K562 (cell line): ENCODE results near the gene PRPH2. TPM values are rescaled to one million over a fixed set of nuclear protein-coding genes. Genes with fewer than 3 reads are reported as not detected.

Experiments used
- ASH1L ChIP-seq: fragments of 450-650 bp; IDR thresholded peaks from 2 replicates; pipeline ENCODE4 v1.6.1; 2018; ENCODE audit warnings: borderline replicate concordance, mild to moderate bottlenecking, low read depth; ENCODE audit not compliant: partially characterized antibody
- BACH1 ChIP-seq: fragments of 200-800 bp; sonication (Bioruptor generic); IDR thresholded peaks from 2 replicates; pipeline ENCODE4 v1.6.1; 2016; ENCODE audit warnings: missing genetic modification characterization, missing compliant biosample characterization
- CHD4 ChIP-seq: fragments of 200-600 bp; sonication (generic); IDR thresholded peaks from 3 replicates; pipeline ENCODE4 v1.6.1; 2012; ENCODE audit warnings: low read depth, mild to moderate bottlenecking, mixed read lengths, low read length, inconsistent platforms; ENCODE audit not compliant: insufficient read depth, insufficient replicate concordance, poor library complexity, severe bottlenecking
- CREBBP ChIP-seq: IDR thresholded peaks from one replicate; pipeline ENCODE4 v1.6.1; 2012; ENCODE audit warnings: low read depth, mild to moderate bottlenecking, control low read depth, inconsistent platforms, low read length
- EZH2 ChIP-seq: IDR thresholded peaks from 2 replicates; pipeline ENCODE4 v1.6.1; 2012; ENCODE audit warnings: low read depth, mild to moderate bottlenecking, inconsistent platforms, low read length, borderline replicate concordance
- FOS ChIP-seq: IDR thresholded peaks from 3 replicates; pipeline ENCODE4 v1.6.1; 2011; ENCODE audit not compliant: insufficient read length; ENCODE audit errors: extremely low read depth
- IFI16 ChIP-seq: fragments of 250-450 bp; sonication (Bioruptor Pico); IDR thresholded peaks from 2 replicates; pipeline ENCODE4 v2.1.2; 2022; ENCODE audit warnings: mild to moderate bottlenecking, inconsistent platforms
- IRF1 ChIP-seq: sonication (generic); formaldehyde crosslinking; IDR thresholded peaks from 2 replicates; pipeline ENCODE4 v1.8.0; 2022; ENCODE audit warnings: missing genetic modification reagents, mild to moderate bottlenecking, borderline replicate concordance
- IRF9 ChIP-seq: fragments of 450-650 bp; IDR thresholded peaks from 2 replicates; pipeline ENCODE4 v1.6.1; 2016; ENCODE audit warnings: missing biosample characterization, missing genetic modification characterization
- KDM2B ChIP-seq: fragments of 250-450 bp; sonication (Bioruptor Pico); IDR thresholded peaks from 2 replicates; pipeline ENCODE4 v1.8.0; 2021; ENCODE audit warnings: mild to moderate bottlenecking, moderate library complexity
- KLF13 ChIP-seq: fragments of 450-650 bp; IDR thresholded peaks from 2 replicates; pipeline ENCODE4 v1.6.1; 2016; ENCODE audit warnings: missing genetic modification characterization, low read depth, mild to moderate bottlenecking, missing compliant biosample characterization, moderate library complexity, borderline replicate concordance
- MBD2 ChIP-seq: sonication (generic); IDR thresholded peaks from 2 replicates; pipeline ENCODE4 v1.6.1; 2016; ENCODE audit warnings: low read depth, borderline replicate concordance
- MTF1 ChIP-seq: fragments of 250-450 bp; sonication (Bioruptor Pico); IDR thresholded peaks from 2 replicates; pipeline ENCODE4 v1.9.0; 2021; ENCODE audit warnings: moderate library complexity, mild to moderate bottlenecking, inconsistent platforms, borderline replicate concordance
- NFRKB ChIP-seq: fragments of 450-650 bp; IDR thresholded peaks from 2 replicates; pipeline ENCODE4 v1.6.1; 2016; ENCODE audit warnings: low read depth
- NUFIP1 ChIP-seq: fragments of 450-650 bp; IDR thresholded peaks from 2 replicates; pipeline ENCODE4 v1.6.1; 2018; ENCODE audit not compliant: partially characterized antibody
- PREB ChIP-seq: sonication (generic); formaldehyde crosslinking; IDR thresholded peaks from 2 replicates; pipeline ENCODE4 v1.8.1; 2023; ENCODE audit warnings: mild to moderate bottlenecking, missing genetic modification reagents
- RBM14 ChIP-seq: fragments of 200-400 bp; formaldehyde crosslinking; IDR thresholded peaks from 2 replicates; pipeline ENCODE4 v1.6.1; 2018; ENCODE audit warnings: low read depth, mild to moderate bottlenecking, low read length, moderate library complexity, borderline replicate concordance; ENCODE audit not compliant: insufficient read depth
- SRSF1 ChIP-seq: fragments of 200-400 bp; formaldehyde crosslinking; IDR thresholded peaks from 2 replicates; pipeline ENCODE4 v1.6.1; 2017; ENCODE audit warnings: mild to moderate bottlenecking, low read depth, low read length, moderate library complexity
- STAG1 ChIP-seq: sonication (generic); formaldehyde crosslinking; IDR thresholded peaks from 2 replicates; pipeline ENCODE4 v1.5.0; 2020; ENCODE audit warnings: missing genetic modification reagents, borderline replicate concordance
- TFAM ChIP-seq: fragments of 250-450 bp; sonication (Bioruptor Pico); conservative IDR thresholded peaks from 2 replicates; pipeline ENCODE4 v1.5.0; 2021; ENCODE audit warnings: mild to moderate bottlenecking, moderate library complexity
- ZNF146 ChIP-seq: IDR thresholded peaks from one replicate; pipeline ENCODE4 v1.6.1; 2018; ENCODE audit warnings: missing compliant biosample characterization; ENCODE audit not compliant: unreplicated experiment
- ZNF507 ChIP-seq: conservative IDR thresholded peaks from 2 replicates; pipeline ENCODE4 v1.6.1; 2017; ENCODE audit warnings: missing genetic modification characterization, missing compliant biosample characterization
- ZNF764 ChIP-seq: fragments of 250-450 bp; sonication (Bioruptor Pico); IDR thresholded peaks from 2 replicates; pipeline ENCODE4 v1.4.0; 2020; ENCODE audit warnings: low read depth, mild to moderate bottlenecking, moderate library complexity
- polyA plus RNA-seq, 8 experiments: library from polyadenylated mRNA; depleted of rRNA in 4 of 8; stranded (reverse) in 5 of 8; unstranded in 3 of 8; fragments of >200 nt; fragmentation: Nextera tagmentation in 2 of 8; fragmentation: Illumina TruSeq in 1 of 8; extraction: Ambion mirVana in 2 of 8; extraction: Trizol in 1 of 8; gene quantifications; 2 replicates each; pipeline versions ENCODE4 v1.2.1 to v1.2.3, GENCODE V29; 2011 to 2014; ENCODE audit warnings: inconsistent platforms in 1 of 8, missing spikeins in 1 of 8
- total RNA-seq, 7 experiments: library from RNA; depleted of rRNA in 6 of 7; stranded (reverse); fragments of >200 nt in 6 of 7; fragmentation: Illumina TruSeq in 2 of 7; extraction: Trizol in 2 of 7; gene quantifications; 2 replicates each; pipeline versions ENCODE4 v1.2.1 to v1.2.3, GENCODE V29; 2011 to 2021; ENCODE audit warnings: low replicate concordance in 1 of 7

PRPH2 gene
- total and polyA plus RNA-seq, 9 of the 15 experiments (the other 6 are each of a cell fraction or from before 2014, with no cell fraction given), result 0.03 to 0.11 (median 0.03) TPM; not detected in 5

- TF ChIP-seq STAG1, result 0 out of 2 replicates have a peak, but pooled peaks have one; percentile 42
- no peak for TF ChIP-seq ASH1L
- TF ChIP-seq ZNF146 (CRISPR knock-in tag), result no peak
- TF ChIP-seq RBM14, result no peak
- no peak for TF ChIP-seq ZNF764
- no peak for TF ChIP-seq MTF1 (CRISPR knock-in tag)
- no peak for TF ChIP-seq CREBBP
- no peak for TF ChIP-seq EZH2
- TF ChIP-seq FOS, result no peak
- TF ChIP-seq KLF13 (tag), result peak; percentile 55; the same call in 1 of the 2 replicates
- TF ChIP-seq NUFIP1, result no peak
- TF ChIP-seq MBD2, result no peak; the same call in none of the 2 replicates
- no peak for TF ChIP-seq IRF1 (CRISPR knock-in tag)
- no peak for TF ChIP-seq SRSF1
- peak; percentile 51 for TF ChIP-seq KDM2B (CRISPR knock-in tag)
- no peak for TF ChIP-seq IRF9 (tag)
- no peak for TF ChIP-seq IFI16 (CRISPR knock-in tag)
- no peak for TF ChIP-seq ZNF507 (tag)
- TF ChIP-seq NFRKB, result no peak; the same call in none of the 2 replicates
- TF ChIP-seq CHD4, result no peak
- TF ChIP-seq TFAM (CRISPR knock-in tag), result no peak
- TF ChIP-seq PREB (CRISPR knock-in tag), result peak; percentile 70; the same call in 1 of the 2 replicates
- TF ChIP-seq BACH1 (tag), result no peak
These were observed 24.3 kb upstream of the PRPH2 start (continued) for GRCh38 chr6:42746463-42747391.
